ENCODE measurements around the gene RNASET2.

RNASET2 gene

GRCh38 chr6:166976636-166977035 lies 20.3 kb upstream of the RNASET2 start:
- DNase-seq (ENCODE audit: low read depth, low spot score), result no peak
- Histone ChIP-seq H3K9ac (ENCODE audit: insufficient read length) (no peak overlapping the region), H3K27ac (no peak overlapping the region), H3K4me3 (no peak overlapping the region), H3K9me3 (ENCODE audit: low read depth, low read length) (no peaks in the 10 kb centered on the region), H3K36me3 (ENCODE audit: insufficient read depth, low read length) (no peaks in the 10 kb centered on the region)
- TF ChIP-seq FOXP2 (optimal IDR thresholded peaks at IDR 0.05; ENCODE audit: control extremely low read depth, extremely low read length, insufficient read depth) (no peak), EZH2 (IDR thresholded peaks at IDR 0.05) (no peak)

- Histone ChIP-seq H3K36me3 (ENCODE audit: insufficient read depth, low read length) (no peaks in the 10 kb centered on the region), H3K9ac (ENCODE audit: insufficient read length) (no peak overlapping the region), H3K27ac (no peak overlapping the region), H3K9me3 (ENCODE audit: low read depth, low read length) (no peaks in the 10 kb centered on the region), H3K4me3 (no peak overlapping the region)
- DNase-seq (ENCODE audit: low read depth, low spot score), result no peak
- no peak for TF ChIP-seq EZH2 (IDR thresholded peaks at IDR 0.05)
- TF ChIP-seq FOXP2 (optimal IDR thresholded peaks at IDR 0.05; ENCODE audit: control extremely low read depth, extremely low read length, insufficient read depth), result no peak
- no peak for TF ChIP-seq POLR2AphosphoS5 (IDR thresholded peaks at IDR 0.05; ENCODE audit: borderline replicate concordance, low read depth, low read length)
Observed at GRCh38 chr6:166972101-166972500, 15.8 kb upstream of the RNASET2 start.

GRCh38 chr6:166971271-166971670 lies 14.9 kb upstream of the RNASET2 start:
- no peak overlapping the region for H3K9ac ChIP-seq (ENCODE audit: insufficient read length)
- TF ChIP-seq POLR2AphosphoS5 (IDR thresholded peaks at IDR 0.05; ENCODE audit: borderline replicate concordance, low read depth, low read length) (no peak), FOXP2 (optimal IDR thresholded peaks at IDR 0.05; ENCODE audit: control extremely low read depth, extremely low read length, insufficient read depth) (no peak), EZH2 (IDR thresholded peaks at IDR 0.05) (no peak)
- H3K9me3 ChIP-seq (ENCODE audit: low read depth, low read length), result no peaks in the 10 kb centered on the region
- H3K27ac ChIP-seq, result no peak overlapping the region
- no peak for DNase-seq (ENCODE audit: low read depth, low spot score)
- no peaks in the 10 kb centered on the region for H3K36me3 ChIP-seq (ENCODE audit: insufficient read depth, low read length)
- no peak overlapping the region for H3K4me3 ChIP-seq

- no peak for TF ChIP-seq FOXP2 (optimal IDR thresholded peaks at IDR 0.05; ENCODE audit: control extremely low read depth, extremely low read length, insufficient read depth)
- no peak for TF ChIP-seq POLR2AphosphoS5 (IDR thresholded peaks at IDR 0.05; ENCODE audit: borderline replicate concordance, low read depth, low read length)
- no peak for TF ChIP-seq EZH2 (IDR thresholded peaks at IDR 0.05)
- no peaks in the 10 kb centered on the region for H3K9me3 ChIP-seq (ENCODE audit: low read depth, low read length)
- H3K36me3 ChIP-seq (ENCODE audit: insufficient read depth, low read length), result no peaks in the 10 kb centered on the region
- H3K4me3 ChIP-seq, result no peak overlapping the region
- no peak overlapping the region for H3K27ac ChIP-seq
- H3K9ac ChIP-seq (ENCODE audit: insufficient read length), result no peak overlapping the region
- no peak for DNase-seq (ENCODE audit: low read depth, low spot score)
Observed at GRCh38 chr6:166970776-166971175, 14.4 kb upstream of the RNASET2 start.

GRCh38 chr6:166970091-166970490 lies 13.7 kb upstream of the RNASET2 start:
- no peak for DNase-seq (ENCODE audit: low read depth, low spot score)
- Histone ChIP-seq H3K9me3 (ENCODE audit: low read depth, low read length) (no peaks in the 10 kb centered on the region), H3K9ac (ENCODE audit: insufficient read length) (no peak overlapping the region), H3K36me3 (ENCODE audit: insufficient read depth, low read length) (no peaks in the 10 kb centered on the region), H3K4me3 (no peak overlapping the region), H3K27ac (no peak overlapping the region)
- TF ChIP-seq POLR2AphosphoS5 (IDR thresholded peaks at IDR 0.05; ENCODE audit: borderline replicate concordance, low read depth, low read length) (no peak), FOXP2 (optimal IDR thresholded peaks at IDR 0.05; ENCODE audit: control extremely low read depth, extremely low read length, insufficient read depth) (no peak), EZH2 (IDR thresholded peaks at IDR 0.05) (no peak)

- TF ChIP-seq FOXP2 (optimal IDR thresholded peaks at IDR 0.05; ENCODE audit: control extremely low read depth, extremely low read length, insufficient read depth), result no peak
- no peak for TF ChIP-seq EZH2 (IDR thresholded peaks at IDR 0.05)
- no peak for TF ChIP-seq POLR2AphosphoS5 (IDR thresholded peaks at IDR 0.05; ENCODE audit: borderline replicate concordance, low read depth, low read length)
- Histone ChIP-seq H3K4me3 (no peak overlapping the region), H3K9me3 (ENCODE audit: low read depth, low read length) (no peaks in the 10 kb centered on the region), H3K27ac (no peak overlapping the region), H3K9ac (ENCODE audit: insufficient read length) (no peak overlapping the region), H3K36me3 (ENCODE audit: insufficient read depth, low read length) (no peaks in the 10 kb centered on the region)
- DNase-seq (ENCODE audit: low read depth, low spot score), result no peak
Observed at GRCh38 chr6:166969390-166970002, 13.1 kb upstream of the RNASET2 start.

GRCh38 chr6:166966268-166966667 lies 9.9 kb upstream of the RNASET2 start:
- DNase-seq (ENCODE audit: low read depth, low spot score), result no peak
- Histone ChIP-seq H3K9ac (ENCODE audit: insufficient read length) (no peak overlapping the region), H3K27ac (no peak overlapping the region), H3K9me3 (ENCODE audit: low read depth, low read length) (no peaks in the 10 kb centered on the region), H3K36me3 (ENCODE audit: insufficient read depth, low read length) (no peaks in the 10 kb centered on the region), H3K4me3 (no peak overlapping the region)
- no peak for TF ChIP-seq EZH2 (IDR thresholded peaks at IDR 0.05)
- TF ChIP-seq FOXP2 (optimal IDR thresholded peaks at IDR 0.05; ENCODE audit: control extremely low read depth, extremely low read length, insufficient read depth), result no peak
- TF ChIP-seq POLR2AphosphoS5 (IDR thresholded peaks at IDR 0.05; ENCODE audit: borderline replicate concordance, low read depth, low read length), result no peak

- Histone ChIP-seq H3K36me3 (ENCODE audit: insufficient read depth, low read length) (no peaks in the 10 kb centered on the region), H3K9me3 (ENCODE audit: low read depth, low read length) (no peaks in the 10 kb centered on the region), H3K4me3 (no peak overlapping the region), H3K27ac (no peak overlapping the region), H3K9ac (ENCODE audit: insufficient read length) (no peak overlapping the region)
- TF ChIP-seq POLR2AphosphoS5 (IDR thresholded peaks at IDR 0.05; ENCODE audit: borderline replicate concordance, low read depth, low read length) (no peak), EZH2 (IDR thresholded peaks at IDR 0.05) (no peak)
- no peak for DNase-seq (ENCODE audit: low read depth, low spot score)
Observed at GRCh38 chr6:166960609-166960978, 4.2 kb upstream of the RNASET2 start.

- Histone ChIP-seq H3K9me3 (ENCODE audit: low read depth, low read length) (no peaks in the 10 kb centered on the region), H3K27ac (no peak overlapping the region), H3K36me3 (ENCODE audit: insufficient read depth, low read length) (no peaks in the 10 kb centered on the region), H3K4me3 (no peak overlapping the region), H3K9ac (ENCODE audit: insufficient read length) (no peak overlapping the region)
- DNase-seq (ENCODE audit: low read depth, low spot score), result no peak
- no peak for TF ChIP-seq FOXP2 (optimal IDR thresholded peaks at IDR 0.05; ENCODE audit: control extremely low read depth, extremely low read length, insufficient read depth)
- no peak for TF ChIP-seq POLR2AphosphoS5 (IDR thresholded peaks at IDR 0.05; ENCODE audit: borderline replicate concordance, low read depth, low read length)
- no peak for TF ChIP-seq EZH2 (IDR thresholded peaks at IDR 0.05)
Observed at GRCh38 chr6:166959911-166960608, 3.7 kb upstream of the RNASET2 start.

Measured in SK-N-MC (cell line).